HG03103 (cell line): ENCODE data around the gene RAPH1.
"Not testable (repeated sequence)": the region's sequence is repeated elsewhere in the genome, so short reads cannot be mapped to it uniquely, and the experiment has no call there.

ENCODE experiments used
- ATAC-seq: cut with Tn5 transposase; IDR thresholded peaks from one replicate; pipeline ENCODE4 v1.9.1; 2021; ENCODE audit warnings: low read depth; ENCODE audit not compliant: unreplicated experiment

The RAPH1 gene

GRCh38 chr2:203376173-203376572 lies 158.9 kb downstream of the RAPH1 start:
- no peak for ATAC-seq

GRCh38 chr2:203372706-203373105 lies 162.4 kb downstream of the RAPH1 start:
- not testable (repeated sequence) for ATAC-seq

- no peak for ATAC-seq
These were observed 168.2 kb downstream of the RAPH1 start for GRCh38 chr2:203366639-203367466.

GRCh38 chr2:203361922-203362321 lies 173.2 kb downstream of the RAPH1 start:
- no peak for ATAC-seq

- ATAC-seq = no peak
These were observed 173.6 kb downstream of the RAPH1 start for GRCh38 chr2:203361495-203361894.

GRCh38 chr2:203360833-203361430 lies 174.2 kb downstream of the RAPH1 start:
- ATAC-seq = no peak

- ATAC-seq = no peak
These were observed 175.7 kb downstream of the RAPH1 start for GRCh38 chr2:203359450-203359849.

- no peak for ATAC-seq
These were observed 180.1 kb downstream of the RAPH1 start for GRCh38 chr2:203354966-203355365.

- ATAC-seq = no peak
These were observed 182.4 kb downstream of the RAPH1 start for GRCh38 chr2:203352604-203353255.

GRCh38 chr2:203347375-203347774 lies 187.7 kb downstream of the RAPH1 start:
- ATAC-seq = no peak

- ATAC-seq = no peak
These were observed 188.5 kb downstream of the RAPH1 start for GRCh38 chr2:203346612-203347011.

GRCh38 chr2:203344667-203345066 lies 190.4 kb downstream of the RAPH1 start:
- ATAC-seq = no peak
